Fibroblast of the conjunctiva (primary cell): ENCODE data around the gene RNF14.
"Not testable (repeated sequence)": the region's sequence is repeated elsewhere in the genome, so short reads cannot be mapped to it uniquely, and the experiment has no call there.

Experiments
- DNase-seq: peaks from one replicate; pipeline ENCODE4 v3.0.0-alpha.2; 2010; ENCODE audit warnings: low read depth

Gene RNF14

GRCh38 chr5:142015781-142016533, 47.1 kb downstream of the RNF14 start:
- no peak for DNase-seq

- no peak for DNase-seq
Observed at GRCh38 chr5:142016556-142016955, 47.7 kb downstream of the RNF14 start.

- DNase-seq = no peak
Observed at GRCh38 chr5:142017832-142018427, 49.0 kb downstream of the RNF14 start.

- DNase-seq = no peak
Observed at GRCh38 chr5:142020122-142020659, 51.3 kb downstream of the RNF14 start.

- no peak for DNase-seq
Observed at GRCh38 chr5:142023836-142024235, 54.9 kb downstream of the RNF14 start.

GRCh38 chr5:142024771-142025304, 55.9 kb downstream of the RNF14 start:
- DNase-seq = peak; percentile 71

GRCh38 chr5:142025637-142026036, 56.7 kb downstream of the RNF14 start:
- no peak for DNase-seq

GRCh38 chr5:142032150-142032549, 63.2 kb downstream of the RNF14 start:
- no peak for DNase-seq

- DNase-seq = no peak
Observed at GRCh38 chr5:142032747-142033631, 64.1 kb downstream of the RNF14 start.

- not testable (repeated sequence) for DNase-seq
Observed at GRCh38 chr5:142033632-142034567, 65.0 kb downstream of the RNF14 start.

GRCh38 chr5:142034994-142035393, 66.1 kb downstream of the RNF14 start:
- no peak for DNase-seq

GRCh38 chr5:142036918-142037317, 68.0 kb downstream of the RNF14 start:
- no peak for DNase-seq

GRCh38 chr5:142037599-142037998, 68.7 kb downstream of the RNF14 start:
- not testable (repeated sequence) for DNase-seq

GRCh38 chr5:142038735-142039134, 69.8 kb downstream of the RNF14 start:
- DNase-seq = no peak
